ENCODE results near the gene EFCC1. TPM values are rescaled to one million over a fixed set of nuclear protein-coding genes. Genes with fewer than 3 reads are reported as not detected.

EFCC1 gene
- total and polyA plus RNA-seq, 2 of the 8 experiments (the other 6 are each of a cell fraction or from before 2014, with no cell fraction given), result 0.14 to 0.37 TPM

GRCh38 chr3:129056451-129057173 lies 55.5 kb downstream of the EFCC1 start (continued):
- TF ChIP-seq NANOG (IDR thresholded peaks at IDR 0.05; ENCODE audit: insufficient read depth, low read depth, low read length, poor library complexity, severe bottlenecking), result no peak
